LNCAP (cell line): Measurements from ENCODE around the gene ZBTB5.

Experiments
- TF ChIP-seq, protein P1 (sequence below): fragments of 450-650 bp; IDR thresholded peaks from 2 replicates; pipeline ENCODE4 v1.5.1; 2017; ENCODE audit warnings: mild to moderate bottlenecking

ZBTB5 gene

DNA sequence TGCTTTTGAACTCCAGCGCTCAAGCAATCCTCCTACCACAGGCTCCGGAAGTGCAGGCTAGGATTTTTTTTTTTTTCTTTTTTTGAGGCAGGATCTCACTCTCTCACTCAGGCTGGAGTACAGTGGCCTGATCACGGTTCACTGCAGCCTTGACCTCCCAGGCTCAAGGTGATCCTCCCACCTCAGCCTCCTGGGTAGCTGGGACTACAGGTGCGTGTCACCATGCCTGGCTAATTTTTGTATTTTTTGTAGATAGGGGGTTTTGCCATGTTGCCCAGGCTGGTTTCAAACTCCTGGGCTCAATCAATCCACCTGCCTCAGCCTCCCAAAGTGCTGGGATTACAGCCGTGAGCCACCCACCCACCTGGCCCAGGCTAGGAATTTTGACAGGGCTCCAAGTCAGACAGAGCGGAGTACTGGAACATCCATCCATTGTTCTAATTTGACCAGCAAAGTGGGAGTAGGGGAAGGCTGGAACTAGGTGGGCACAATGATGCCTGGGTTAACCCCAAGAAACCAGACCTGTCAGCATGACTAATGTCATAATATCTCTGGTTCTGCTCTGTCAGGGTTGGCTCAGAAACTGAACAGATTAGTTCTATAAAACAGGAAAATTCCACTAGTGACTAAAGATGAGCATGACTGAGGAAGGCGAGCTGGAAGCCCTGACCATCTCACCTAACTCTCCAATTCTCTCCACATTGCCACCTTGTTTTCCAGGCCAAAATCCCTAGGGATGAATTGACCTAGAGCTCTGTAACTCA is 9.2 kb downstream of the ZBTB5 start:
- TF ChIP-seq, protein P1, sequence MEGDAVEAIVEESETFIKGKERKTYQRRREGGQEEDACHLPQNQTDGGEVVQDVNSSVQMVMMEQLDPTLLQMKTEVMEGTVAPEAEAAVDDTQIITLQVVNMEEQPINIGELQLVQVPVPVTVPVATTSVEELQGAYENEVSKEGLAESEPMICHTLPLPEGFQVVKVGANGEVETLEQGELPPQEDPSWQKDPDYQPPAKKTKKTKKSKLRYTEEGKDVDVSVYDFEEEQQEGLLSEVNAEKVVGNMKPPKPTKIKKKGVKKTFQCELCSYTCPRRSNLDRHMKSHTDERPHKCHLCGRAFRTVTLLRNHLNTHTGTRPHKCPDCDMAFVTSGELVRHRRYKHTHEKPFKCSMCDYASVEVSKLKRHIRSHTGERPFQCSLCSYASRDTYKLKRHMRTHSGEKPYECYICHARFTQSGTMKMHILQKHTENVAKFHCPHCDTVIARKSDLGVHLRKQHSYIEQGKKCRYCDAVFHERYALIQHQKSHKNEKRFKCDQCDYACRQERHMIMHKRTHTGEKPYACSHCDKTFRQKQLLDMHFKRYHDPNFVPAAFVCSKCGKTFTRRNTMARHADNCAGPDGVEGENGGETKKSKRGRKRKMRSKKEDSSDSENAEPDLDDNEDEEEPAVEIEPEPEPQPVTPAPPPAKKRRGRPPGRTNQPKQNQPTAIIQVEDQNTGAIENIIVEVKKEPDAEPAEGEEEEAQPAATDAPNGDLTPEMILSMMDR, result no peak

DNA sequence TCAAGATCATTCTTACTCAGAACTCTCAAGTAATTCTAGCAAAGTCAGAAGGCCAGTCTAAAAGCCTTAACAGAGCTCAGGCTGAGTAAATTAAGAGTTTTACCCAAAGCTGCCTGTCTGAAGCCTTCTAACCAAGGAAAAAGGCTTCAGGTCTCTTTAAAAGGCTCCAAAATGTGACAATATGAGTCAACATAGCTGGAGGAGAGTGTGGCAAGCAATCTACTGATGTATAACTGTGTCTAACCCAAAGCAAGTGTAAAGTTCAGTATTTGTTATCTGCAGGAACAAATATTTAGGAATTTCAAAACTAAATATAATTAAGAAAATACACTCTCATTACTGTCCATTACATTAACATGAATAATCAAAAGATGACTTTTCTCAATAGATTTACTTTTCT is 11.0 kb downstream of the ZBTB5 start:
- TF ChIP-seq, protein P1, result no peak

DNA sequence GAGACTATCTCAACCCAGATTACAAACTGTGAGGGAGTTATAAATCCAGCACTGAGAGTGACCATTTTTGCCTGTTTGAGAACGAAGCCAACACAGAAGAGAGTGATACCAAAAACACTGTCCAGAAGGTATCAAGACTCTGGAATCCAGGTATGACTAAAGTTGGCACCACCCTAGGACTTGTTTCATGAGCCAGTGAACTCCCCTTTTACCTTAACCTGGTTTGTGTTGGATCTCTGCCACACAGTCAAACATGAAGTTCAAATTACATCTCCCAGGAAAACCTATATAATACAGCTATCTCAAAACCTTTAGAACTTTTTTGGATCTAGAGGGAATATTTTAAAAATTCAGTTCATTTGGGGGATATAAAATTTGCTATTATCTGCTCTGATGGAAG is 11.4 kb downstream of the ZBTB5 start:
- TF ChIP-seq, protein P1, result no peak

DNA sequence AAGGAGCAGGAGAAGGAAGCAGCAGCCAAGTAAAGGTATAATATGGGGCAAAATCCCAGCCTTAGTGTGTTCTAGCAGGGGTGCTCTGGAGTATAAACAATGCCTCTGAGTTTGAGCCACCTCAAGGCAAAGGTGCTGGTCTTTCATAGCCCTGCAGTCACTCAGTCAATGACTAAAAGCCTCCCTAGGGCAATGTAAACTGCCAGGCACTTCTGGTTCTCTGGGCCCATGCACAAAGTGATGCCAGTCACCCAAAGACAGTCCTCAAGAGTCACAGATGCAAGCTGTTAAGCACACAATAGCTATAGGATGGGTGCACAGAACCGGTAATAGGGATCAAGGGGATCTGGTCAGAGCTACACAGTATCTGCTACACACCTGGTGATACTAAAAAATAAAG is 12.6 kb downstream of the ZBTB5 start:
- TF ChIP-seq, protein P1, result no peak

DNA sequence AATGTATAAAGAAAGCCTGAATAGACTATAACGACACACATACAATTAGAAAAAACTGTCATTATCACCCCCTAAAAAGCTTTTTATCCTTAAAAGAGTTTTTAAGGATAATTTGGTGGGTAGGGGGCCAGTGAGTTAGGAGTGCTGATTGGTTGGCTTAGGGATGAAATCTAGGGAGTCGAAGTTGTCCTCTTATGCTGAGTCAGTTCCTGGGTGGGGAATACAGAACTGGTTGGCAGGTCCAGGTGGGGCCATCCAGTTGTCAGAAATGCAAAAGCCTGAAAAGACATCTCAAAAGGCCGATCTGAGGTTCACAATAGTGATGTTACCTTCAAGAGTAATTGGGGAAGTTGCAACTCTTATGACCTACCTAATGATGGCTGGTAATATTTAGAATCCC is 13.6 kb downstream of the ZBTB5 start:
- TF ChIP-seq, protein P1, result no peak

DNA sequence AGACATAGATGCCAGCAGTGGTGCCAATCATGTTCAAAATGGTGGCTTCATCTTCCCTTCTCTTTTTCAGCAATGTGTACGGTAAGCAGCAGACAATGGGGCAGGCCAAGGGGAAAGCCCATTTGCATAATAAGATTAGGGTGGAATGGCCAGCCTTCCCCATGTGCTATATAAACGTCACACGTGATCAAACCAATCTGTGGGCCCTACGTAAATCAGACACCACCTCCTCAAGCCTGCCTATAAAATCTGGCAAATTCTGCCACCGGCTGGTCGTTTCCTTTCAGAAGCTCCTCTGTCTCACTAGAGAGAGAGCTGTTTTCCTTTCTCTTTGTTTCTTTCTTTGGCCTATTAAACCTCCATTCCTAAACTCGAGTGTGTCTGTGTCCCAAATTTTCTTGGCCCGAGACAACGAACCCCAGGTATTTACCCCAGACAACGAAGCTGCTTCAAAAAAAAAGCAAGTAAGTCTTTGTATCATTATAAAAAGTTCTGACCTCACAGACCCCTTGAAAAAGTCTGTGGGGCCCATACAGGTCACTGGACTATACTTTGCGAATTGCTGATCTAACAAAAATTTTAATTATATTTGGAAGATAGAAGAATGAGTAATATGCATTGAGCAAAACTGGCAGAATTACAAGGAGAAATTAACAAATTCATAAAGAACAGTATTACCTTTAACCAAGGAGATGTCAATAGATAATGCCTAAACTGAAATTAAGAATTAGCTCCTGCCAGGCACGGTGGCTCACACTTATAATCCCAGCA is 15.2 kb downstream of the ZBTB5 start:
- TF ChIP-seq, protein P1, result no peak

DNA sequence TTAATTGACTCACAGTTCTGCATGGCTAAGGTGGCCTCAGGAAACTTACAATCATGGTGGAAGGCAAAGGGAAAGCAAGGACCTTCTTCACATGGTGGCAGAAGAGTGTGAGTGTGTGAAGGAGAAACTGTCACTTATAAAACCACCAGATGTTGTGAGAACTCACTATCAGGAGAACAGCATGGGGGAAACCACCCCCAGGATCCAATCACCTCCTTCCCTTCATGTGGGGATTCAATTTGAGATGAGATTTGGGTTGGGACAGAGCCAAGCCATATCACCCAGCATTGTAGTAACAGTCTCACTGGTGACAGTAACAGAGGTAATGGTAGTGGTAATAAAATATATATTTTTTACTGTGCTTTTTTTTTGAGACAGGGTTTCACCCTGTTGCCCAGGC is 18.1 kb downstream of the ZBTB5 start:
- TF ChIP-seq, protein P1, result no peak
